Upper lobe of left lung (tissue), 4 donors: ENCODE results near the gene TPM2.

Experiments
- CTCF ChIP-seq, 6 experiments: fragments of 450-650 bp in 4 of 6; fragments of 200-600 bp in 2 of 6; sonication (generic) in 2 of 6; IDR thresholded peaks; one replicate each; pipeline ENCODE4 v1.5.1; 2016 to 2019; ENCODE audit warnings: antibody characterized with exemption in 6 of 6
- POLR2A ChIP-seq, 4 donors: fragments of 450-650 bp; IDR thresholded peaks; one replicate each; pipeline ENCODE4 v1.5.1; 2016 to 2017; ENCODE audit warnings: antibody characterized with exemption in 4 of 4, mild to moderate bottlenecking in 2 of 4

DNA sequence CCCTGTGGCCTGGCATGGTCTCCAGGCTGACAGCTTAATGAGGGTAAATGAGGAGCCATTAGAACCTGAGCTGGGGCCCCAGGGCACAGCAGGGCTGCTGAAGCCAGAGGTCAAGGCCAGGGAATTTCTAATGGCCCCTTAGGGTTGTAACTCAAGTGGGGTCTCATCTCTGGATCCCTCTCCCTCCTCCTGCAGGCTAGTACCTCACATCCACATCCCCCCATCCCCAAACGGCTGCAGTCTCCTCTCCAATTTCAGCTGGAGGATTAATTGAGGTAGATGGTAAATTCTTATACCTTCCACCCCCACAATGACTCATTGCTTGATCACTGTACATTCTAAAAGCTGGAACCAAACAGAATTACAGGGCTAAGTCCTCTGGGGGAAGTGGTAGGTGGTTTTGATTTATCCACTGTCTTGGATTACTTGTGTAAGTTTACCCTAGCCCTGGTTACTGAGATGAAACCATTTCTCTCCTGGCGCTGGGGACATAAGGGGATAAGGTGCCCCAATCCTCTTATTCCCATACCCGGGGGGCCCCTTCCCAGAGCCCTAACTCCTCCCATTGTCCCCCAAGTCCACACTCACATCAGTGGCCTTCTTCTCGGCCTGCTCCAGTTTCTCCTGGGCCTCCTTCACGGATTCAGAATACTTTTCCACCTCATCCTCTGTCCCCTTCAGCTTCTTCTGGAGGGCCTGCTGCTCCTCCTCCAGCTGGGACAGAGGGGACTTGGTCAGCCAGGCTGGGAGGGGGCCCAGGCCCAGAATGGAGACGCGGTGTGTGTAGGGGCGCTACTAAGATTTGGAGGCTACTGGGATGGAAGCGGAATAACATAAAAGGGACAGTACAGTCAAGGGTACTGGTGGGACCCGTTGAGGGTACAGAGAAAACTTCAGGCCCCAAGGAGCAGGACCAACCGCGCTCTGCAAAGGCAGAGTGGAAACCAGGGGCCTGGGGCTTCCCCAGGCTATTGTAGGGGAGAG, 875 bp downstream of the TPM2 start:
- TF ChIP-seq POLR2A (IDR thresholded peaks at IDR 0.05) (no peak), CTCF (IDR thresholded peaks at IDR 0.05) (no peak)
